Calu3 (cell line): ENCODE results near the gene TCEAL6. TPM values are rescaled to one million over a fixed set of nuclear protein-coding genes. Genes with fewer than 3 reads are reported as not detected.
"Not testable (repeated sequence)": the region's sequence is repeated elsewhere in the genome, so short reads cannot be mapped to it uniquely, and the experiment has no call there.

Experiments used
- BruUV-seq: library from RNA; stranded (reverse); fragments of 400-500 nt; replicated peaks from 2 replicates; lab custom pipeline; 2021; lab: Mats Ljungman, UMichigan
- CTCF ChIA-PET: fragments of 300-600 bp; sonication (Branson Sonifier 250); formaldehyde crosslinking; loops from one replicate; lab custom pipeline; 2022; ENCODE audit warnings: antibody characterized with exemption; lab: Charles Lee
- DNase-seq: peaks from one replicate; pipeline ENCODE4 v3.0.0; 2022
- H3K27ac Mint-ChIP-seq: one replicate; pipeline ENCODE4 v1.8.0; 2022; ENCODE audit warnings: mixed read lengths; ENCODE audit not compliant: unreplicated experiment
- H3K27me3 Mint-ChIP-seq: one replicate; pipeline ENCODE4 v1.8.0; 2022; ENCODE audit warnings: mixed read lengths; ENCODE audit not compliant: unreplicated experiment
- H3K36me3 Mint-ChIP-seq: one replicate; pipeline ENCODE4 v1.8.0; 2022; ENCODE audit warnings: mild to moderate bottlenecking, moderate library complexity, mixed read lengths; ENCODE audit not compliant: insufficient read depth, unreplicated experiment
- H3K4me1 Mint-ChIP-seq: one replicate; pipeline ENCODE4 v1.8.0; 2022; ENCODE audit warnings: mild to moderate bottlenecking, low read depth, mixed read lengths; ENCODE audit not compliant: unreplicated experiment
- H3K4me3 Mint-ChIP-seq: one replicate; pipeline ENCODE4 v1.8.0; 2022; ENCODE audit warnings: mild to moderate bottlenecking, low read depth, moderate library complexity, mixed read lengths; ENCODE audit not compliant: unreplicated experiment
- H3K9me3 Mint-ChIP-seq: one replicate; pipeline ENCODE4 v1.8.0; 2022; ENCODE audit warnings: low read depth, mixed read lengths; ENCODE audit not compliant: unreplicated experiment
- intact Hi-C: fragments of 100-400 bp; cut with micrococcal nuclease; formaldehyde crosslinking; loops from one replicate; pipeline ENCODE4 v1.10.0; 2022; ENCODE audit not compliant: unreplicated experiment
- total RNA-seq: library from RNA; stranded (reverse); gene quantifications from 2 replicates; pipeline ENCODE4 v1.2.3, GENCODE V29; 2022
- TF ChIP-seq, protein P1 (sequence below): fragments of 200-600 bp; IDR thresholded peaks from one replicate; pipeline ENCODE4 v1.8.0; 2022; ENCODE audit warnings: antibody characterized with exemption; ENCODE audit not compliant: unreplicated experiment

TCEAL6 gene
- total RNA-seq, 1 experiment from 2014 or later = not detected

DNA sequence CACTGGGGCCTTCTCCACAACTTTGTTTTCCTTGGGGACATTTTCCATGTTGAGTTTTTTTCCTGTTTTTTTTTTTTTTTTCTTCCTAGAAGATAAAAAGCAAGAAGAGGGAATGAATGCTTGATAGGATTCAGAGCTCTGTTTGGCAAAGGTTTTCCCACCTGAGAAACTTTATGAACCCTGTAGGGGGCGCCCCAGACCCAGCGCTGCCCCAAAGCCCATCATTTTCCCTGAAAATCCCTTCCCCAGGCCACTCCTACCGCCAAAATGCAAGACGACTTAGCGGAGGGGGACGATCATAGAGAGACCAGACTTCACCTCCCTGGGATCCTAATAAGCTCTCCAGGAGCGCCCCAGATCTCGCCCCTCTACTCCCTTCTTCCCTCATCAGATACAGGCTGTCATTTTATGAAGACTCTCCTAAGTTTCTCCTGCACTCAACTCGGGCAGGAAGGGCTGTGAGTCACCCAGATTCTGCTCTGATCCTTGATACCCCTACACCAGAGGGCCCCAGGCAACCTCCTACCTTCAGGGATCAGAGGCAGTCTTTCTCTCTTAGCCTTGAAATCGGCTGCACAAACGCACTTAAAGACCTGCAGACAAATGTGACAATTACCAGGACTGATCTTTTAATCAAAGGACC lies 12.1 kb upstream of the TCEAL6 start:
- BruUV-seq = no TSS peak
- peaks cover 21% of the 10 kb centered on the region for H3K4me1 Mint-ChIP-seq
- H3K27ac Mint-ChIP-seq = no peak overlapping the region
- no peaks in the 10 kb centered on the region for H3K9me3 Mint-ChIP-seq
- peaks cover 17% of the 10 kb centered on the region for H3K36me3 Mint-ChIP-seq
- intact Hi-C loops = no loop called here
- H3K4me3 Mint-ChIP-seq = peak overlapping the region; percentile 91
- peak; percentile 44 for DNase-seq
- TF ChIP-seq, protein P1, sequence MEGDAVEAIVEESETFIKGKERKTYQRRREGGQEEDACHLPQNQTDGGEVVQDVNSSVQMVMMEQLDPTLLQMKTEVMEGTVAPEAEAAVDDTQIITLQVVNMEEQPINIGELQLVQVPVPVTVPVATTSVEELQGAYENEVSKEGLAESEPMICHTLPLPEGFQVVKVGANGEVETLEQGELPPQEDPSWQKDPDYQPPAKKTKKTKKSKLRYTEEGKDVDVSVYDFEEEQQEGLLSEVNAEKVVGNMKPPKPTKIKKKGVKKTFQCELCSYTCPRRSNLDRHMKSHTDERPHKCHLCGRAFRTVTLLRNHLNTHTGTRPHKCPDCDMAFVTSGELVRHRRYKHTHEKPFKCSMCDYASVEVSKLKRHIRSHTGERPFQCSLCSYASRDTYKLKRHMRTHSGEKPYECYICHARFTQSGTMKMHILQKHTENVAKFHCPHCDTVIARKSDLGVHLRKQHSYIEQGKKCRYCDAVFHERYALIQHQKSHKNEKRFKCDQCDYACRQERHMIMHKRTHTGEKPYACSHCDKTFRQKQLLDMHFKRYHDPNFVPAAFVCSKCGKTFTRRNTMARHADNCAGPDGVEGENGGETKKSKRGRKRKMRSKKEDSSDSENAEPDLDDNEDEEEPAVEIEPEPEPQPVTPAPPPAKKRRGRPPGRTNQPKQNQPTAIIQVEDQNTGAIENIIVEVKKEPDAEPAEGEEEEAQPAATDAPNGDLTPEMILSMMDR = no peak
- CTCF ChIA-PET = interaction anchor here (0.6 to 1.0 kb wide), 4 partner anchors 25 to 746 kb away, joined by 3 read pairs; no protein-coding TSS in a partner anchor
- peaks cover 15% of the 10 kb centered on the region for H3K27me3 Mint-ChIP-seq

DNA sequence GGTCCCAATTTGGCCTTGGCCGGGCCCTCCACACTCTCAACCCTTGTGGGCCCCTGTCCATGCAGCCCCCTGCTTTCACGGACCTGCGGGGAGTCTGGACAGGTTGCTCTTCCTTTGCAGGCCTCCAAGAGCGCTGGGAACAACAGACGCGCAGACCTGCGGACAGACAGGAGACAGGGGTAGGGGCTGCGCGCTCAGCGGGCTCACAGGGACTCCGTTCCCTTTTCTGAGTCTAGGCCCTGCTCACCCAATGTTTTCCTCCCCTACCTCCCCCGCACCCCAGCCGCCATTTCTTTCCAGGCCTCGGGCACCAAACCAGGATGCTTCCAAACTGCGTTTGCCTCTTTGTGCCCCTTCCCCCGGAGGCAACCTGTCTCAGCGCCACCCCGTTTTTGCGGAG lies 650 bp downstream of the TCEAL6 start:
- CTCF ChIA-PET, H3K27ac Mint-ChIP-seq, H3K9me3 Mint-ChIP-seq, DNase-seq, BruUV-seq, H3K36me3 Mint-ChIP-seq, H3K4me1 Mint-ChIP-seq, H3K4me3 Mint-ChIP-seq, intact Hi-C loops: not testable (repeated sequence)
- peaks cover 13% of the 10 kb centered on the region for H3K27me3 Mint-ChIP-seq

DNA sequence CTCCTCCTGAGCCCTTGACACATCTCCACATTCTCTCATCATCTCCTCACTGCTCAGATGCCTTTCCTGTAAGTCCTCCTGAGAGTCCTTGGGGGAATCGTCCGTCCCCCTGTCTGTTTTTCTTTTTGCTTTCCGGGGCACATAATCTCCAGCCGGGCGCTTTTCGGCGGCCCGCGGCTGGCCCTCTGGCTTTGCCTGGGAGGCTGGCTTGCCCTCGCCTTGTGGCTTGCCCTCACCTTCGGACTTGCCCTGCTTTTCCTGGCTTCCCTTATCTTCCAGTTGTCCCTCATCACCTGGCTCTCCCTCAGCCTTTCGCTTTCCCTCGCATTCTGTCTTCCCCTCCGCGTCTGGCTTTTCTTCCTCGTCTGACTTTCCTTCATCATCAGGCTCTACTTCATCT lies 1.4 kb downstream of the TCEAL6 start:
- H3K27me3 Mint-ChIP-seq = peaks cover 13% of the 10 kb centered on the region
- intact Hi-C loops, H3K36me3 Mint-ChIP-seq, CTCF ChIA-PET, H3K9me3 Mint-ChIP-seq, DNase-seq, BruUV-seq, H3K4me1 Mint-ChIP-seq, H3K27ac Mint-ChIP-seq, H3K4me3 Mint-ChIP-seq: not testable (repeated sequence)

DNA sequence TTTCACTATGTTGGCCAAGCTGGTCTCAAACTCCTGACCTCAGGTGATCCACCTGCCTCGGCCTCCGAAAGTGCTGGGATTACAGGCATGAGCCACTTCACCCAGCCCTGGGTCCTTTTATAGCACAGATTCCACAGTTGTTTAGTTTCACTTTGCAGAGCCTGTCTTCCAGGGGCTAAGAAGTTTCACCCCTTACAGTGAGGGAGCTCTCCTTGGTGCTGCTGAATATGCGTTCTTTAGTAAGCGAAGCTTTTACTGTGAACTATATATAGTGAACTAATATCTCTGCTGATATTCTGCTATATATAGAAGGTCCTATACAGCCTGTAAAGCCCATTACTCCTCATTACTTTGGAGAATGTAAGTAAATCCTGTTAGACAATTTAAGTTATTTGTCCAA lies 4.2 kb downstream of the TCEAL6 start:
- no peak overlapping the region for H3K27ac Mint-ChIP-seq
- intact Hi-C loops = no loop called here
- no peaks in the 10 kb centered on the region for H3K9me3 Mint-ChIP-seq
- no peaks in the 10 kb centered on the region for H3K36me3 Mint-ChIP-seq
- H3K4me3 Mint-ChIP-seq = no peak overlapping the region
- no TSS peak for BruUV-seq
- TF ChIP-seq, protein P1 = no peak
- DNase-seq = no peak
- CTCF ChIA-PET = no interaction called here
- H3K27me3 Mint-ChIP-seq = peaks cover 18% of the 10 kb centered on the region
- H3K4me1 Mint-ChIP-seq = no peaks in the 10 kb centered on the region

DNA sequence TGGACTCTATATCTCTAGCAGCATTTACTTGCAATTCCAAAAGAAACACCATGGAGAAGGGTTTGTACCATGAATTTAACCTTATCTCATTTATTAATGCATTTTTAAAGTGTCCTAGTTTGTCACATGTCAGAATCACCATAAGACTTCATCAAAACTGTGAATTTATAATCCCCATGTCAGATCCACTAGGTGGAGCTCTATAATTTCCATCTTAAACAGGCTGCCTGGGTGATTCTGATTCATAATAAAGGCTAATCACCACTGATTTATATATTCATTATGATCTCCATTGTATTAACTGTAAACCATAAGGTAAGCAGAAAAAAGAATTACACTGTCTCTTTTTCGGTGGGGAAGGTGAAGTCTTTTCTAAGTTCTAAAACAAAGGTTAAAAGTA lies 12.8 kb downstream of the TCEAL6 start:
- Mint-ChIP-seq H3K27me3 (peaks cover 26% of the 10 kb centered on the region), H3K27ac (no peak overlapping the region), H3K4me3 (no peak overlapping the region), H3K4me1 (no peaks in the 10 kb centered on the region), H3K9me3 (no peaks in the 10 kb centered on the region), H3K36me3 (no peaks in the 10 kb centered on the region)
- TF ChIP-seq, protein P1 = no peak
- intact Hi-C loops = no loop called here
- BruUV-seq = no TSS peak
- no peak for DNase-seq
- CTCF ChIA-PET = interaction anchor here (1.1 kb wide), 1 partner anchor 25 kb away, joined by 3 read pairs; no protein-coding TSS in a partner anchor
